ENCODE measurements around the gene USP46. TPM values are rescaled to one million over a fixed set of nuclear protein-coding genes. Genes with fewer than 3 reads are reported as not detected.

Gene USP46
- total and polyA plus RNA-seq, 2 of the 13 experiments (the other 11 are each of a cell fraction or from before 2014, with no cell fraction given), result 4.7 to 17.4 TPM

DNA sequence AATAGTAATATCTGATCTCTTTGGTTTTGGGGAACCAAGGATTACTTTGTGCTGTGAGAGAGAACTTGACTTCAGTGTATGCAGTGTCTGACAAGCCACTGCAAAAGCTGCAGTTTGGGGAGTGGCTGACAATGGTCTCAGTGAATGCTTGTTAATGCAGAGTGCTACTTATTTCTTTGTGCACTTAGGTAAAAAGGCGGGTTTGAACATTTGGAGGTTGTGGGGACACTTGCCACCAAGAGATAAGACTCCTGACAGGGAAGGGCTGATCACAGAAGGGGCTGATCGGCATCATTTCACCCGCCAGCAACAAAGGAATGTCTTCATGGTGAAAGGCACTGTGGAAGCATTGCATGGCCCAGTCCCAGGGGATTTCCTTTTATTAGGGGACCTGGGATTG, 28.6 kb upstream of the USP46 start:
- intact Hi-C loops (cut with micrococcal nuclease; ENCODE audit: unreplicated experiment) (no loop called here), in situ Hi-C loops (cut with HindIII; ENCODE audit: extremely low pct_ligation_motif_present, low pct_unique_long_range_greater_than_20kb) (no loop called here)
- Histone ChIP-seq H3K9ac (ENCODE audit: insufficient read depth, low read depth, low read length) (no peak overlapping the region), H3K79me2 (ENCODE audit: insufficient read depth, low read length) (no peaks in the 10 kb centered on the region), H3K27ac (ENCODE audit: extremely low read length, insufficient read depth, low read length) (no peak overlapping the region), H3K27me3 (ENCODE audit: control insufficient read depth in 1 of 2, insufficient read depth in 2 of 2, low read length in 2 of 2) (peaks cover 0 to 4% of the 10 kb centered on the region in 2 experiments; a peak in 1 of 5 replicates), H3K4me1 (ENCODE audit: insufficient read depth, low read length) (no peaks in the 10 kb centered on the region), H2AFZ (ENCODE audit: low read length) (no peak overlapping the region), H3K4me2 (ENCODE audit: low read depth, low read length) (no peak overlapping the region), H3K4me3 (replicated peaks in 1 of 3; ENCODE audit: insufficient read depth in 1 of 3, low read depth in 2 of 3, low read length in 3 of 3) (no peak overlapping the region), H4K20me1 (ENCODE audit: insufficient read depth, low read length) (no peaks in the 10 kb centered on the region), H3K9me3 (ENCODE audit: low read length) (no peaks in the 10 kb centered on the region), H3K36me3 (replicated peaks in 1 of 2; ENCODE audit: control insufficient read depth in 1 of 2, insufficient read depth in 2 of 2, low read length in 2 of 2) (no peaks in the 10 kb centered on the region)
- FAIRE-seq, result no peak
- no TSS peak for BruUV-seq (replicated peaks)
- no peak for ATAC-seq
- DNase-seq (ENCODE audit: low spot score), result no peak
- WGBS (ENCODE audit: low lambda C conversion rate), result 42% methylated on average over 3 of the region's 3 CpGs
- ChIA-PET POLR2A (no interaction called here), CTCF (ENCODE audit: low intra/inter-chr PET ratio, low total read pairs) (no interaction called here)
- TF ChIP-seq NCOA2 (CRISPR knock-in tag; IDR thresholded peaks at IDR 0.05) (no peak), ZNF510 (CRISPR knock-in tag; IDR thresholded peaks at IDR 0.05; ENCODE audit: low read depth) (no peak), AHR (CRISPR knock-in tag; IDR thresholded peaks at IDR 0.05) (no peak), HCFC1 (IDR thresholded peaks at IDR 0.05; ENCODE audit: low read depth, low read length) (no peak), NCOR1 (IDR thresholded peaks at IDR 0.05; ENCODE audit: borderline replicate concordance, low read length) (no peak), HOXA3 (CRISPR knock-in tag; IDR thresholded peaks at IDR 0.05) (no peak), ZNF343 (CRISPR knock-in tag; IDR thresholded peaks at IDR 0.05) (no peak), ZBTB7B (CRISPR knock-in tag; IDR thresholded peaks at IDR 0.05) (no peak), SMAD1 (CRISPR knock-in tag; IDR thresholded peaks at IDR 0.05; ENCODE audit: borderline replicate concordance, low read depth) (no peak), ZNF33B (CRISPR knock-in tag; IDR thresholded peaks at IDR 0.05) (no peak)

GRCh38 chr4:52685316-52685715, 26.2 kb upstream of the USP46 start:
- H3K36me3 ChIP-seq (replicated peaks in 1 of 2; ENCODE audit: control insufficient read depth in 1 of 2, insufficient read depth in 2 of 2, low read length in 2 of 2), result no peaks in the 10 kb centered on the region
- no peaks in the 10 kb centered on the region for H3K4me1 ChIP-seq (ENCODE audit: insufficient read depth, low read length)
- ATAC-seq (no peak), FAIRE-seq (no peak), DNase-seq (ENCODE audit: low spot score) (no peak)
- in situ Hi-C loops (cut with HindIII; ENCODE audit: extremely low pct_ligation_motif_present, low pct_unique_long_range_greater_than_20kb) (no loop called here), intact Hi-C loops (cut with micrococcal nuclease; ENCODE audit: unreplicated experiment) (no loop called here)
- no peak overlapping the region for H3K4me2 ChIP-seq (ENCODE audit: low read depth, low read length)
- no peak overlapping the region for H2AFZ ChIP-seq (ENCODE audit: low read length)
- WGBS (ENCODE audit: low lambda C conversion rate), result 32% methylated on average over 6 of the region's 6 CpGs
- H4K20me1 ChIP-seq (ENCODE audit: insufficient read depth, low read length), result no peaks in the 10 kb centered on the region
- ChIA-PET CTCF (ENCODE audit: low intra/inter-chr PET ratio, low total read pairs) (no interaction called here), POLR2A (no interaction called here)
- no TSS peak for BruUV-seq (replicated peaks)
- H3K9me3 ChIP-seq (ENCODE audit: low read length), result no peaks in the 10 kb centered on the region
- no peaks in the 10 kb centered on the region for H3K79me2 ChIP-seq (ENCODE audit: insufficient read depth, low read length)
- no peak overlapping the region for H3K4me3 ChIP-seq (replicated peaks in 1 of 3; ENCODE audit: insufficient read depth in 1 of 3, low read depth in 2 of 3, low read length in 3 of 3)
- no peak overlapping the region for H3K9ac ChIP-seq (ENCODE audit: insufficient read depth, low read depth, low read length)
- H3K27ac ChIP-seq (ENCODE audit: extremely low read length, insufficient read depth, low read length), result no peak overlapping the region
- H3K27me3 ChIP-seq (ENCODE audit: control insufficient read depth in 1 of 2, insufficient read depth in 2 of 2, low read length in 2 of 2), result peaks cover 0 to 4% of the 10 kb centered on the region in 2 experiments; a peak in 1 of 5 replicates
- TF ChIP-seq SRSF4 (IDR thresholded peaks at IDR 0.05; ENCODE audit: low read depth, low read length, poor library complexity, severe bottlenecking), result no peak
- TF ChIP-seq ZNF780A (CRISPR knock-in tag; IDR thresholded peaks at IDR 0.05), result no peak
- no peak for TF ChIP-seq ZNF589 (CRISPR knock-in tag; conservative IDR thresholded peaks at IDR 0.05)
- TF ChIP-seq KAT7 (CRISPR knock-in tag; IDR thresholded peaks at IDR 0.05; ENCODE audit: borderline replicate concordance), result no peak
- no peak for TF ChIP-seq ZNF503 (CRISPR knock-in tag; IDR thresholded peaks at IDR 0.05)
- TF ChIP-seq ZNF557 (CRISPR knock-in tag; IDR thresholded peaks at IDR 0.05), result no peak
- TF ChIP-seq YY1 (IDR thresholded peaks at IDR 0.05; ENCODE audit: insufficient read depth, insufficient replicate concordance, low read depth, low read length), result no peak
- no peak for TF ChIP-seq ZNF710 (CRISPR knock-in tag; IDR thresholded peaks at IDR 0.05; ENCODE audit: borderline replicate concordance)

Measured in HepG2 (cell line).